SK-N-SH (cell line): Measurements from ENCODE around the gene CHCHD3. TPM values are rescaled to one million over a fixed set of nuclear protein-coding genes. Genes with fewer than 3 reads are reported as not detected.

ENCODE experiments used
- CTCF ChIA-PET: fragments of 300-600, 350-600 bp; formaldehyde crosslinking; extraction: SDS; loops from one replicate; lab custom pipeline; 2021; lab: Yijun Ruan, JAX
- POLR2A ChIA-PET: fragments of 350-600 bp; sonication (Branson Sonifier 250); formaldehyde crosslinking; extraction: SDS; loops from one replicate; lab custom pipeline; 2020; ENCODE audit warnings: antibody characterized with exemption, inconsistent platforms; lab: Yijun Ruan, JAX
- DNase-seq: peaks from one replicate; pipeline ENCODE4 v3.0.0; 2012
- H2AFZ ChIP-seq: fragments of 200-600 bp; sonication (generic); 2 replicates; pipeline ENCODE4 v1.8.1; 2016; ENCODE audit warnings: antibody characterized with exemption, mild to moderate bottlenecking, low read depth
- H3F3A ChIP-seq: fragments of 200-600 bp; sonication (generic); replicated peaks from 2 replicates; pipeline ENCODE3; 2016; ENCODE audit warnings: antibody characterized with exemption, mild to moderate bottlenecking; ENCODE audit not compliant: insufficient read depth
- H3K27ac ChIP-seq, 2 experiments: fragments of 200-500 bp in 1 of 2; fragments of 200-600 bp in 1 of 2; sonication (Bioruptor generic) in 1 of 2; sonication (generic), shearing (Covaris generic) in 1 of 2; 2 replicates each; pipeline versions ENCODE4 v1.5.1 to v1.6.1; 2014 to 2016; ENCODE audit warnings: low read depth in 2 of 2, inconsistent platforms in 1 of 2, low read length in 1 of 2, mild to moderate bottlenecking in 1 of 2, mixed read lengths in 1 of 2
- H3K27me3 ChIP-seq: fragments of 200-600 bp; sonication (generic), shearing (Covaris generic); 2 replicates; pipeline ENCODE4 v1.6.1; 2016; ENCODE audit warnings: mixed run types; ENCODE audit not compliant: insufficient read depth
- H3K36me3 ChIP-seq, 2 experiments: fragments of 200-500 bp in 1 of 2; fragments of 200-600 bp in 1 of 2; sonication (Bioruptor generic) in 1 of 2; sonication (generic) in 1 of 2; replicated peaks in 1 of 2; 2 replicates each; pipeline versions ENCODE3 to v1.5.1; 2014 to 2016; ENCODE audit warnings: low read length in 1 of 2, mild to moderate bottlenecking in 1 of 2; ENCODE audit not compliant: insufficient read depth in 2 of 2, control insufficient read depth in 1 of 2
- H3K4me1 ChIP-seq, 2 experiments: fragments of 200-500 bp in 1 of 2; fragments of 200-600 bp in 1 of 2; sonication (Bioruptor generic) in 1 of 2; sonication (generic), shearing (Covaris generic) in 1 of 2; 2 replicates each; pipeline versions ENCODE4 v1.5.1 to v1.6.1; 2014 to 2016; ENCODE audit warnings: low read depth in 1 of 2, low read length in 1 of 2, mixed run types in 1 of 2; ENCODE audit not compliant: insufficient read depth in 2 of 2, control insufficient read depth in 1 of 2
- H3K4me2 ChIP-seq: fragments of 200-600 bp; sonication (generic), shearing (Covaris generic); 2 replicates; pipeline ENCODE4 v1.6.1; 2017; ENCODE audit warnings: mixed run types
- H3K4me3 ChIP-seq, 2 experiments: fragments of 200-500 bp in 1 of 2; fragments of 200-600 bp in 1 of 2; sonication (Bioruptor generic) in 1 of 2; sonication (generic), shearing (Covaris generic) in 1 of 2; 2 replicates each; pipeline versions ENCODE4 v1.5.1 to v1.8.1; 2014 to 2016; ENCODE audit warnings: low read depth in 2 of 2, inconsistent platforms in 1 of 2, low read length in 1 of 2, mild to moderate bottlenecking in 1 of 2, mixed read lengths in 1 of 2, moderate library complexity in 1 of 2
- H3K79me2 ChIP-seq: fragments of 200-600 bp; sonication (generic); 2 replicates; pipeline ENCODE4 v1.8.1; 2017; ENCODE audit warnings: mild to moderate bottlenecking; ENCODE audit not compliant: insufficient read depth
- H3K9ac ChIP-seq: fragments of 200-600 bp; sonication (generic); 2 replicates; pipeline ENCODE4 v1.6.1; 2017; ENCODE audit warnings: mixed run types
- H3K9me2 ChIP-seq: fragments of 200-600 bp; sonication (generic); 2 replicates; pipeline ENCODE4 v1.6.1; 2017; ENCODE audit warnings: mixed run types
- H3K9me3 ChIP-seq: fragments of 200-600 bp; sonication (generic); 2 replicates; pipeline ENCODE4 v1.6.1; 2017; ENCODE audit warnings: mixed run types, mild to moderate bottlenecking, moderate library complexity
- H4K20me1 ChIP-seq: fragments of 200-600 bp; sonication (generic); 2 replicates; pipeline ENCODE4 v1.6.1; 2017; ENCODE audit warnings: mild to moderate bottlenecking, mixed run types; ENCODE audit not compliant: insufficient read depth
- CHD2 ChIP-seq: fragments of 150-350 bp; IDR thresholded peaks from 2 replicates; pipeline ENCODE4 v1.6.1; 2018; ENCODE audit warnings: low read length; ENCODE audit not compliant: partially characterized antibody
- ELF1 ChIP-seq: IDR thresholded peaks from 2 replicates; pipeline ENCODE4 v1.4.0; 2012
- EP300 ChIP-seq, 2 experiments: IDR thresholded peaks; 2 replicates each; pipeline versions ENCODE4 v1.4.0 to v1.6.1; 2012; ENCODE audit warnings: borderline replicate concordance in 1 of 2, low read depth in 1 of 2, low read length in 1 of 2
- FOSL2 ChIP-seq: IDR thresholded peaks from 2 replicates; pipeline ENCODE4 v1.4.0; 2012; ENCODE audit warnings: low read depth, mild to moderate bottlenecking, moderate library complexity, borderline replicate concordance
- FOXM1 ChIP-seq: IDR thresholded peaks from 2 replicates; pipeline ENCODE4 v1.4.0; 2012; ENCODE audit warnings: low read depth, mild to moderate bottlenecking
- GATA2 ChIP-seq: sonication (generic); formaldehyde crosslinking; IDR thresholded peaks from 2 replicates; pipeline ENCODE4 v1.5.0; 2020; ENCODE audit warnings: mild to moderate bottlenecking, missing genetic modification reagents
- MEF2A ChIP-seq: IDR thresholded peaks from 2 replicates; pipeline ENCODE4 v1.4.0; 2012; ENCODE audit warnings: low read depth, borderline replicate concordance
- NFIC ChIP-seq: IDR thresholded peaks from 2 replicates; pipeline ENCODE4 v1.4.0; 2012; ENCODE audit warnings: borderline replicate concordance
- RCOR1 ChIP-seq: fragments of 150-350 bp; IDR thresholded peaks from 2 replicates; pipeline ENCODE4 v1.6.1; 2017; ENCODE audit warnings: antibody characterized with exemption, low read length
- RFX5 ChIP-seq: IDR thresholded peaks from 2 replicates; pipeline ENCODE4 v1.6.1; 2012; ENCODE audit warnings: mild to moderate bottlenecking, improper control_type of control experiment, low read length
- TCF12 ChIP-seq: IDR thresholded peaks from 2 replicates; pipeline ENCODE4 v1.4.0; 2012
- WGBS: methylation state at CpG from one replicate; pipeline ENCODE4 v1.1.6; 2017; ENCODE audit warnings: low lambda C conversion rate; 5-methylcytosine and 5-hydroxymethylcytosine counted together
- polyA plus RNA-seq, 3 experiments: library from polyadenylated mRNA; depleted of rRNA; stranded (reverse); fragments of >200 nt; gene quantifications; 2 replicates each; pipeline ENCODE4 v1.2.3, GENCODE V29; 2012
- TF ChIP-seq, protein P1 (sequence below): IDR thresholded peaks from 2 replicates; pipeline ENCODE4 v1.4.0; 2012; ENCODE audit warnings: low read depth
- TF ChIP-seq, protein P2 (sequence below): fragments of 150-350 bp; IDR thresholded peaks from 2 replicates; pipeline ENCODE4 v1.6.1; 2016; ENCODE audit warnings: mild to moderate bottlenecking, low read depth, low read length
- TF ChIP-seq, protein P3 (sequence below): IDR thresholded peaks from 2 replicates; pipeline ENCODE4 v1.4.0; 2012; ENCODE audit warnings: low read depth, borderline replicate concordance

CHCHD3 gene
- polyA plus RNA-seq, 1 of the 3 experiments (the other 2 are of a cell fraction), result 97.1 TPM

DNA sequence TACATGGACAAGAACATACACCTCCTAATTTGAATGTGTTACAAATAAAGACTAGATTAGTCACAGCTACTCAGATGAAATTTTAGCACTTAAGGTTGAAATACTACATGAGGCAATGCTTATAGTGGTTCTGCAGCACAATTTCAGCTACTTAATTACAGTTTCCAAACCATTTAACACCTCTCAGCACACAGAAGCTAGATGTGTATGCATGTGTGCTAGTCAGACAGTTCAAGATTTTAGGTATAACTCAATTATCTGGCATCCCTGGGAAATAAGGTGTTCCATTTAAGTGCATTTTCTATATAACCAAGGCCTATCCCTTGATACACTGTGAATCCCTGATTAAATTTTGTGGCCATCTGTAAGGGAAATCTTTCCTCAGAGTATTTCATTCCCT, 141.8 kb downstream of the CHCHD3 start:
- no peak for DNase-seq
- H3K4me2 ChIP-seq, result no peak overlapping the region
- H3K36me3 ChIP-seq, result peaks cover 8 to 32% of the 10 kb centered on the region in 2 experiments
- no peaks in the 10 kb centered on the region for H3F3A ChIP-seq
- no peak overlapping the region for H3K27ac ChIP-seq
- ChIA-PET POLR2A (interaction anchor here (0.7 kb wide), 1 partner anchor 1375 kb away, joined by 3 read pairs; no protein-coding TSS in a partner anchor), CTCF (no interaction called here)
- H3K9me2 ChIP-seq, result 0 out of 2 replicates have a peak, but pooled peaks cover 4% of the 10 kb centered on the region
- no peaks in the 10 kb centered on the region for H3K79me2 ChIP-seq
- no peaks in the 10 kb centered on the region for H3K27me3 ChIP-seq
- no peaks in the 10 kb centered on the region for H4K20me1 ChIP-seq
- no peak overlapping the region for H2AFZ ChIP-seq
- H3K9ac ChIP-seq, result no peak overlapping the region
- H3K4me1 ChIP-seq, result no peaks in the 10 kb centered on the region; a peak in 2 of 4 replicates
- no peaks in the 10 kb centered on the region for H3K9me3 ChIP-seq
- no peak overlapping the region for H3K4me3 ChIP-seq
- TF ChIP-seq TCF12 (no peak), CHD2 (no peak), RFX5 (no peak), MEF2A (no peak), EP300 (IDR thresholded peaks at IDR 0.05; ENCODE audit: borderline replicate concordance in 1 of 2, low read depth in 1 of 2, low read length in 1 of 2) (no peak), GATA2 (CRISPR knock-in tag) (no peak)
- TF ChIP-seq, protein P1, sequence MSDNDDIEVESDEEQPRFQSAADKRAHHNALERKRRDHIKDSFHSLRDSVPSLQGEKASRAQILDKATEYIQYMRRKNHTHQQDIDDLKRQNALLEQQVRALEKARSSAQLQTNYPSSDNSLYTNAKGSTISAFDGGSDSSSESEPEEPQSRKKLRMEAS, result no peak
- TF ChIP-seq, protein P2, sequence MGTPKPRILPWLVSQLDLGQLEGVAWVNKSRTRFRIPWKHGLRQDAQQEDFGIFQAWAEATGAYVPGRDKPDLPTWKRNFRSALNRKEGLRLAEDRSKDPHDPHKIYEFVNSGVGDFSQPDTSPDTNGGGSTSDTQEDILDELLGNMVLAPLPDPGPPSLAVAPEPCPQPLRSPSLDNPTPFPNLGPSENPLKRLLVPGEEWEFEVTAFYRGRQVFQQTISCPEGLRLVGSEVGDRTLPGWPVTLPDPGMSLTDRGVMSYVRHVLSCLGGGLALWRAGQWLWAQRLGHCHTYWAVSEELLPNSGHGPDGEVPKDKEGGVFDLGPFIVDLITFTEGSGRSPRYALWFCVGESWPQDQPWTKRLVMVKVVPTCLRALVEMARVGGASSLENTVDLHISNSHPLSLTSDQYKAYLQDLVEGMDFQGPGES, result no peak
- TF ChIP-seq, protein P3, sequence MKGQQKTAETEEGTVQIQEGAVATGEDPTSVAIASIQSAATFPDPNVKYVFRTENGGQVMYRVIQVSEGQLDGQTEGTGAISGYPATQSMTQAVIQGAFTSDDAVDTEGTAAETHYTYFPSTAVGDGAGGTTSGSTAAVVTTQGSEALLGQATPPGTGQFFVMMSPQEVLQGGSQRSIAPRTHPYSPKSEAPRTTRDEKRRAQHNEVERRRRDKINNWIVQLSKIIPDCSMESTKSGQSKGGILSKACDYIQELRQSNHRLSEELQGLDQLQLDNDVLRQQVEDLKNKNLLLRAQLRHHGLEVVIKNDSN, result no peak

DNA sequence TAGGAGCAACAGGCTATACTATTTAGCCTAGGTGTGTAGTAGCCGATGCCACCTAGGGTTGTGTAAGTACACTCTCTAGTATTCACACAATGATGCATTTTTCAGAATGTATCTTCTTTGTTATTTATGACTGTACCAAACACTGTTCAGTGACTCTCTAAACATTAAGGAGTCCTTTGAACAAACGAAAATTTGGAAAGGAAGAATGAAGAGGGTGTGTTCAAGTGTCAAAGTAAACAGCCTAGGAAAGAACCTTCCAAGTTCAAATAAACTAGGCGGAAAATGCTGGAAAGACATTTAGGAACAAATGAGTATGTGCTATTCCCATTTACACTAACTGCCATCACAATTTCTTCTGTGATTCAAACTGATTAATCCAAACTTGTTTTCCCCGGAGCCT, 142.4 kb downstream of the CHCHD3 start:
- H3K27ac ChIP-seq, result no peak overlapping the region
- WGBS, result 91% methylated on average over 4 of the region's 4 CpGs
- peaks cover 4 to 30% of the 10 kb centered on the region in 2 experiments for H3K36me3 ChIP-seq
- no peak for DNase-seq
- no peaks in the 10 kb centered on the region for H3K79me2 ChIP-seq
- no peaks in the 10 kb centered on the region; a peak in 2 of 4 replicates for H3K4me1 ChIP-seq
- no peaks in the 10 kb centered on the region for H3F3A ChIP-seq
- H3K9me3 ChIP-seq, result no peaks in the 10 kb centered on the region
- ChIA-PET POLR2A (interaction anchor here (0.7 kb wide), 1 partner anchor 1375 kb away, joined by 3 read pairs; no protein-coding TSS in a partner anchor), CTCF (interaction anchor here (1.6 kb wide), 1 partner anchor 20 kb away, joined by 5 read pairs; no protein-coding TSS in a partner anchor)
- no peaks in the 10 kb centered on the region for H3K27me3 ChIP-seq
- 0 out of 2 replicates have a peak, but pooled peaks cover 4% of the 10 kb centered on the region for H3K9me2 ChIP-seq
- H3K9ac ChIP-seq, result no peak overlapping the region
- no peak for TF ChIP-seq NFIC
- no peak for TF ChIP-seq RCOR1
- TF ChIP-seq TCF12, result no peak
- no peak for TF ChIP-seq FOSL2
- TF ChIP-seq ELF1, result no peak
- TF ChIP-seq FOXM1, result no peak
- TF ChIP-seq, all 33 proteins: peak for 0
- Histone ChIP-seq H3K4me3 (no peak overlapping the region), H4K20me1 (no peaks in the 10 kb centered on the region), H3K4me2 (no peak overlapping the region), H2AFZ (no peak overlapping the region)
